SK-MEL-5 (cell line): Measurements from ENCODE around the gene TMEM161A. TPM values are rescaled to one million over a fixed set of nuclear protein-coding genes. Genes with fewer than 3 reads are reported as not detected.

Experiments used
- DNase-seq: peaks from one replicate; pipeline ENCODE4 v3.0.0-alpha.2; 2016; ENCODE audit warnings: low read depth, low spot score
- in situ Hi-C: cut with HindIII; loops from 2 replicates; pipeline ENCODE4 v1.10.0; 2016; ENCODE audit warnings: low sequenced_read_pairs, high pct_unique_total_duplicates, low pct_unique_long_range_greater_than_20kb
- total RNA-seq: library from RNA; depleted of rRNA; stranded (reverse); fragments of >200 nt; shearing (Covaris generic); gene quantifications from 2 replicates; pipeline ENCODE4 v1.2.3, GENCODE V29; 2014; rRNA removed

TMEM161A gene
- total RNA-seq, 1 experiment from 2014 or later: 34.4 TPM

DNA sequence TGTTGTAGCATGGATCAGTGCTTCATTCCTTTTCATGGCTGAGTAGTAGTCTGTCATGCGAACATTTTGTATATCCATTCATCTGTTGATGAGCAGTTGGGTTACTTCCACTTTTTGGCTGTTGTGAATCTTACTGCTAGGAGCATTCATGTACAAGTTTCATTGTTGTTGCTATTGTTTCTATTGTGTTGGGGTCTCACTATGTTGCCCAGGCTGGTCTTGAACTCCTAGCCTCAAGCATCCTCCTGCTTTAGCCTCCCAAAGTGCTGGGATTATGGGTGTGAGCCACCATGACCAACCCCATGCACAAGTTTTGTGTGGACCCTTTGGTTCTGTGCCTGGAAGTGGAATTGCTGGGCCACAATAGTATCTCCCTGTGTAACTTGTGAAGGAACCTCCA is 58.7 kb downstream of the TMEM161A start:
- DNase-seq: no peak
- in situ Hi-C loops: no loop called here

DNA sequence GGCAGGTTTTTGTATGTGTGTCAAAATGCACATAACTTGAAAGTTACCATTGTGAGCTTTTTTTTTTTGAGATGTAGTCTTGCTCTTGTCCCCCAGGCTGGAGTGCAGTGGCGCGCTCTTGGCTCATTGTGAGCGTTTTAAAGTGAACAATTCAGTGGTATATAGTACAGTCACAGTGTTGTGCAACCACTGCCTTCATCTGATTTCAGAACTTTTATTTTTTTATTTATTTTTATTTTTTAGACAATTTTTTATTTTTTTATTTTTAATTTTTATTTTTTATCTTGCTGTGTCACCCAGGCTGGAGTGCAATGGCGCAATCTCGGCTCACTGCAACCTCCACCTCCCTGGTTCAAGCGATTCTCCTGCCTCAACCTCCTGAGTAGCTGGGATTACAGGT is 59.5 kb downstream of the TMEM161A start:
- no peak for DNase-seq
- in situ Hi-C loops: no loop called here

DNA sequence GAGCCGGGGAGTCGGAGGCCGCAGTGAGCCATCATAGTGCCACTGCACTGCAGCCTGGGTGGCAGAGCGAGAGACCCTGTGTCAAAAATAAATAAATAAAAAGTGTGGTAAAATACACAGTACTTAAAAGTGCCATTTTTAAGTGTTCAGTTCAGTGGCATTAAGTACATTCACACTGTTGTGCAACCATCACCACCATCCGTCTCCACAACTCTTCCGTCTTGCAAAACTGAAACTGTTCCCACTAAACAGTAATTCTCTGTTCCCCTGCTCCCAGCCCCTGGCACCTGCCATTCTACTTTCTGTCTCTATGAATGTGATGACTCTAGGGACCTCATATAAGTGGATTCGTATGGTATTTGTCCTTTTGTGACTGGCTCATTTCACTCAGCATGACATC is 61.2 kb downstream of the TMEM161A start:
- in situ Hi-C loops: no loop called here
- DNase-seq: no peak

DNA sequence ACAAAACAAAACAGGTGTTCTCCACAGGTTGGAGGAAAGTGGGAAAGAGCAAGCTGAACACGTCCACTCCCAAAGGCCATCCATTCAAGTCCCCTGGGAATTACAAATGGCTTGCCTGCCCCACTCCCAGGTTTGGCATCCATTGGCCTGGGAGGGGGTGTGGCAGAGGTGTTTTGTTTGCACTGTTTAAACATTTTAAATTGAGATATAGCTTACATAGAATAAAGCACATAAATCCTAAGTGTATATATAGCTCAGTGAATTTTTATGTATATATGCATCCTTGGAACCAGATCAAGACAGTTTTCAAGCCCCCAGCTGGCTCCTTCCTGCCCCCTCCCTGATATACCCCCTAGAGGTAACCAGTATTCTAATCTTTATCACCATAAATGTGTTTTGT is 61.8 kb downstream of the TMEM161A start:
- in situ Hi-C loops: no loop called here
- no peak for DNase-seq

DNA sequence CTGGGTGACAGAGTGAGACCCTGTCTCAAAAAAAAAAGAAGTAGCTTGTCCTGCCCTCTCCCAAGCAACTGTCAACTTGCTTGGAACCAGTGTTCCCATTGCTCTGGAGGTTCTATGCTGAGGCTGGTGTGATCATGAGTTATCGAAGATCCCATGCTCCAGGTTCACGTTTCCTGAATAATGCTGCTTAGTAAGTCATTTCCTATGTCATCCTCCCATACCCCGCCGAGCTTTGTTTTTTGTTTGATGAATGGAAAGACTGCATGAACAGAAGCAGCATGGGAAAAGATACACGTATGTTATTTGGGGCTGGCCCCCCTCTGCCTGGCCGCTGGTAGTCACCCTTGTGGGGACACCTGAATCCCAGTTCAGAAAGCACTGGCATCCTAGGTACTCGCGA is 63.2 kb downstream of the TMEM161A start:
- no peak for DNase-seq
- in situ Hi-C loops: no loop called here

DNA sequence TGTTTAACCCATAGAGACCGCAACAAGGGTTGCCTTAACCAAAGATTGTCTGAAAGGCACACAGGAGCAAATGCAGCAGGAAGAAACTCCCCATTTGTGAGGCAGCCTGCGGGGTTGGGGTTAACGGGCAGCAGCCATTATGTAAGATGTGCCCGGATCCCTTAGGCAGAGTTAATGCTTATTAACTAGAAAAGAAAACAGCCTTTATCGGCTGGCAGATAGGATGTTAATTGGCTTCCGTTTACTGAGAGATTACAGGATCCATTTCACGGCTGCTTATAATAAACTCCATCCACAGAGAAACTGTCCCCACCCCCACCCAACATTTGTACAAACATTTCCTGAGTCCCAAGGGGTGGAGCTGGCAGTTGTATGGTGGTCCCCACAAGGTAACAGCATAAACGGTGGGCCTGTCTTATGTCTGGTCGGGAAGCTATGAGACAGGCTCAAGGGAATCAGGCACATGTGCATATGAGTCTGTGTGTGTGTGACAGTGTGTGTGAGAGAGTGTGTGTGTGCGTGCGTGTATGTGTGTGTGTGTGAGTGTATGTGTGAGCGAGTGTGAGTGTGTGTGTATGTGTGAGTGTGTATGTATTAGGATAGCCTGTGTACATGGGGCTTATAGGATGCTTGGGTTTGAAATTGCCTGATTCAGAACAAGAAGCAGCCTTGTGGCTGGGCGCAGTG is 63.9 kb downstream of the TMEM161A start:
- no peak for DNase-seq
- in situ Hi-C loops: no loop called here

DNA sequence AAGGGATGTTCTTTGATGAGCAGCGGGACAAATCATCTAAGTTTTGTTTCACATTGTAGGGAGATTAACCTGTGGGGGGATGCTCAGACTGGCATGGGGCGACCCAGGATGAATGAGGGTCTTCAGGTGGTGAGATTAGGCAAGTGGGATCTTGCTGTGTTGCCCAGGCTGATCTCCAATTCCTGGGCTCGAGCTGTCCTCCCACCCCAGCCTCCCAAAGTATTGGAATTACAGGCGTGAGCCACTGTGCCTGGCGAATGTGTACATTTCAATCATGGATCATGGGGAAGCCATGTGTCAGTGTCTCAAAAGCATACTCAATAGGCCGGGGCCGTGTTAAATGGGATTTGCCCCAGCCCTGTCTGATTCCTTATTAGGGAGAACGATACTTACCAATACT is 66.4 kb downstream of the TMEM161A start:
- no peak for DNase-seq
- in situ Hi-C loops: no loop called here

Other genes starting within 250 kb of the TMEM161A start
- gene CERS1, start 242.3 kb downstream of the TMEM161A start, total RNA-seq: 10.5 and 12.0 TPM in 2 replicates
- gene COPE, start 219.1 kb downstream of the TMEM161A start, total RNA-seq: 228 and 253 TPM in 2 replicates
- gene DDX49, start 218.8 kb downstream of the TMEM161A start, total RNA-seq: 47.2 and 51.4 TPM in 2 replicates
- gene HOMER3, start 197.3 kb downstream of the TMEM161A start, total RNA-seq: 21.0 and 30.2 TPM in 2 replicates
- 26.5 and 26.6 TPM in 2 replicates for gene SUGP2, start 105.0 kb downstream of the TMEM161A start, total RNA-seq
- gene ARMC6, start 104.9 kb downstream of the TMEM161A start, total RNA-seq: 30.6 and 33.5 TPM in 2 replicates
- 0.90 and 2.4 TPM in 2 replicates for gene SLC25A42, start 74.5 kb downstream of the TMEM161A start, total RNA-seq
- not detected in 2 replicates for gene MEF2B, start 31.8 kb upstream of the TMEM161A start, total RNA-seq
- gene BORCS8, start 53.7 kb upstream of the TMEM161A start, total RNA-seq: 13.3 and 16.4 TPM in 2 replicates
- gene RFXANK, start 53.8 kb upstream of the TMEM161A start, total RNA-seq: 47.3 and 62.0 TPM in 2 replicates
- 20.4 and 23.7 TPM in 2 replicates for gene NR2C2AP, start 64.9 kb upstream of the TMEM161A start, total RNA-seq
- gene NCAN, start 73.5 kb upstream of the TMEM161A start, total RNA-seq: not detected in 2 replicates
- gene TM6SF2, start 134.8 kb upstream of the TMEM161A start, total RNA-seq: 0.24 TPM in 1 of 2 replicates, not detected in the other
- gene SUGP1, start 182.0 kb upstream of the TMEM161A start, total RNA-seq: 20.1 and 23.1 TPM in 2 replicates
- gene MAU2, start 182.4 kb upstream of the TMEM161A start, total RNA-seq: 17.4 and 20.7 TPM in 2 replicates